ENCODE data around the gene LRCH3.

Gene LRCH3

GRCh38 chr3:197749315-197749600 is 41.8 kb upstream of the LRCH3 start (continued):
- TF ChIP-seq ZNF510 (tag by site-specific recombination; IDR thresholded peaks at IDR 0.05; ENCODE audit: insufficient replicate concordance) (no peak), ZNF211 (tag by site-specific recombination; IDR thresholded peaks at IDR 0.05; ENCODE audit: low read depth) (no peak), ZNF664 (tag by site-specific recombination; IDR thresholded peaks at IDR 0.05) (no peak), ZNF514 (tag by site-specific recombination; IDR thresholded peaks at IDR 0.05) (no peak)

GRCh38 chr3:197749601-197750395 is 41.3 kb upstream of the LRCH3 start, which contains the start of gene FYTTD1:
FYTTD1 (plus strand) TSS chr3:197749883; CDS start chr3:197749972, 89 bp downstream.
- Histone ChIP-seq H3K4me3 (ENCODE audit: low read depth, low read length) (peak within 1 kb of the TSS; percentile 77), H3K9me3 (ENCODE audit: control insufficient read depth, insufficient read depth, low read depth, low read length) (no peaks in the 10 kb centered on the region), H3K36me3 (ENCODE audit: control insufficient read depth in 2 of 2, insufficient read depth in 1 of 2, low read length in 2 of 2) (no peaks in the 10 kb centered on the region), H3K27ac (ENCODE audit: extremely low read depth, low read depth, low read length) (peak within 1 kb of the TSS; percentile 85), H3K4me1 (ENCODE audit: control insufficient read depth, insufficient read depth, low read length) (no peaks in the 10 kb centered on the region)
- ChIA-PET CTCF (no interaction called here), POLR2A (interaction anchor here (0.8 to 1.2 kb wide), 2 partner anchors 13 to 38 kb away, joined by 3 to 5 read pairs; partner anchors contain the start of gene RUBCN)
- TF ChIP-seq PRDM10 (tag by site-specific recombination; IDR thresholded peaks at IDR 0.05) = no peak; the same call in 1 of the 2 replicates
- no peak for TF ChIP-seq ATF2 (tag by site-specific recombination; IDR thresholded peaks at IDR 0.05; ENCODE audit: low read depth)
- no peak for TF ChIP-seq ZNF114 (tag by site-specific recombination; IDR thresholded peaks at IDR 0.05)
- no peak for TF ChIP-seq ZNF248 (tag by site-specific recombination; IDR thresholded peaks at IDR 0.05)
- TF ChIP-seq ZNF18 (tag by site-specific recombination; IDR thresholded peaks at IDR 0.05) = no peak
- TF ChIP-seq KLF1 (tag by site-specific recombination; IDR thresholded peaks at IDR 0.05) = no peak
- TF ChIP-seq ZNF621 (tag by site-specific recombination; IDR thresholded peaks at IDR 0.05) = no peak
- TF ChIP-seq ZNF121 (tag by site-specific recombination; IDR thresholded peaks at IDR 0.05) = no peak
- TF ChIP-seq ZNF398 (tag by site-specific recombination; IDR thresholded peaks at IDR 0.05) = peak; percentile 12; the same call in 1 of the 2 replicates
- no peak for TF ChIP-seq ZNF16 (tag by site-specific recombination; IDR thresholded peaks at IDR 0.05; ENCODE audit: low read depth)
- TF ChIP-seq ZBTB7A (tag by site-specific recombination; IDR thresholded peaks at IDR 0.05; ENCODE audit: low read depth) = no peak
- TF ChIP-seq PRDM6 (tag by site-specific recombination; IDR thresholded peaks at IDR 0.05) = no peak
- no peak for TF ChIP-seq SP2 (tag by site-specific recombination; IDR thresholded peaks at IDR 0.05)
- no peak for TF ChIP-seq MEIS1 (CRISPR knock-in tag; IDR thresholded peaks at IDR 0.05; ENCODE audit: borderline replicate concordance)
- TF ChIP-seq ZNF19 (tag by site-specific recombination; IDR thresholded peaks at IDR 0.05; ENCODE audit: low read depth) = no peak
- no peak for TF ChIP-seq ZNF132 (tag by site-specific recombination; IDR thresholded peaks at IDR 0.05; ENCODE audit: borderline replicate concordance)
- TF ChIP-seq TSHZ1 (tag by site-specific recombination; IDR thresholded peaks at IDR 0.05; ENCODE audit: borderline replicate concordance) = no peak
- TF ChIP-seq ZNF658 (tag by site-specific recombination; IDR thresholded peaks at IDR 0.05) = no peak

All from HEK293 (cell line).